Thymus (tissue), 14 donors: ENCODE data around the gene DNAJA4. TPM values are rescaled to one million over a fixed set of nuclear protein-coding genes. Genes with fewer than 3 reads are reported as not detected.

Experiments
- DNase-seq, 9 donors: peaks; one replicate each; pipeline ENCODE4 v3.0.0-alpha.2; 2013; ENCODE audit warnings: low spot score in 9 of 9, low read depth in 6 of 9, missing footprints in 1 of 9
- H3K27ac ChIP-seq, 2 donors: one replicate each; pipeline ENCODE4 v1.5.1; 2013; ENCODE audit warnings: control low read depth in 1 of 2, low read depth in 1 of 2, low read length in 1 of 2, mild to moderate bottlenecking in 1 of 2, moderate library complexity in 1 of 2
- H3K27me3 ChIP-seq, 2 donors: one replicate each; pipeline ENCODE4 v1.5.1; 2013; ENCODE audit warnings: low read length in 1 of 2; ENCODE audit not compliant: control insufficient read depth in 2 of 2, insufficient read depth in 1 of 2
- H3K36me3 ChIP-seq, 2 donors: one replicate each; pipeline ENCODE4 v1.5.1; 2013; ENCODE audit warnings: low read length in 1 of 2, mild to moderate bottlenecking in 1 of 2, moderate library complexity in 1 of 2; ENCODE audit not compliant: control insufficient read depth in 2 of 2, insufficient read depth in 2 of 2
- H3K4me1 ChIP-seq, 2 donors: one replicate each; pipeline ENCODE4 v1.5.1; 2013; ENCODE audit warnings: low read length in 2 of 2; ENCODE audit not compliant: control insufficient read depth in 2 of 2, insufficient read depth in 2 of 2
- H3K4me3 ChIP-seq, 2 donors: one replicate each; pipeline ENCODE4 v1.5.1; 2013; ENCODE audit warnings: low read length in 2 of 2, control low read depth in 1 of 2, mild to moderate bottlenecking in 1 of 2
- H3K9me3 ChIP-seq, 2 donors: one replicate each; pipeline ENCODE4 v1.5.1; 2013; ENCODE audit warnings: low read length in 1 of 2, mild to moderate bottlenecking in 1 of 2; ENCODE audit not compliant: control insufficient read depth in 2 of 2, insufficient read depth in 1 of 2
- WGBS: extraction: QIAGEN DNeasy Blood & Tissue Kit; methylation state at CpG from one replicate; pipeline ENCODE4 v1.1.7; 2013; 5-methylcytosine and 5-hydroxymethylcytosine counted together
- long read RNA-seq, 10 donors: transcript quantifications; one replicate each; lab custom pipeline, GENCODE V29; 2026
- polyA plus RNA-seq: library from polyadenylated mRNA; stranded (reverse); fragments of 200-250 nt; gene quantifications from one replicate; pipeline ENCODE4 v1.2.3, GENCODE V29; 2013
- total RNA-seq: library from RNA; stranded (reverse); fragments of 120-200 nt; gene quantifications from one replicate; pipeline ENCODE4 v1.2.4, GENCODE V29; 2013
- donor health status: healthy.

The DNAJA4 gene
- total RNA-seq (6.2 TPM), polyA plus RNA-seq (19.0 TPM)
- long read RNA-seq, donor 1, result 0 reads
- long read RNA-seq, donor 2, result 0 reads
- long read RNA-seq, donor 3, partial matches to known transcripts, result 126 of 203 reads
- long read RNA-seq, donor 3, other reads (novel, unspliced or antisense), result 76 of 203 reads
- long read RNA-seq, donor 4, partial matches to known transcripts, result 0 of 1 reads
- long read RNA-seq, donor 4, other reads (novel, unspliced or antisense), result 0 of 1 reads
- long read RNA-seq, donor 5, partial matches to known transcripts, result 93 of 227 reads
- long read RNA-seq, donor 5, other reads (novel, unspliced or antisense), result 124 of 227 reads
- long read RNA-seq, donor 6, transcript DNAJA4-207 (2 exons, 2,961 nt), result major isoform, 11 of 13 reads
- long read RNA-seq, donor 6, partial matches to known transcripts, result 0 of 13 reads
- long read RNA-seq, donor 6, other reads (novel, unspliced or antisense), result 0 of 13 reads
- long read RNA-seq, donor 7, transcript DNAJA4-207 (2 exons, 2,961 nt), result major isoform, 6 of 161 reads
- long read RNA-seq, donor 7, partial matches to known transcripts, result 54 of 161 reads
- long read RNA-seq, donor 7, other reads (novel, unspliced or antisense), result 93 of 161 reads
- long read RNA-seq, donor 8, partial matches to known transcripts, result 16 of 38 reads
- long read RNA-seq, donor 8, other reads (novel, unspliced or antisense), result 22 of 38 reads
- long read RNA-seq, donor 9, partial matches to known transcripts, result 0 of 1 reads
- long read RNA-seq, donor 9, other reads (novel, unspliced or antisense), result 0 of 1 reads
- long read RNA-seq, donor 10, transcript DNAJA4-202 (7 exons, 3,116 nt), result major isoform, 16 of 80 reads
- long read RNA-seq, donor 10, partial matches to known transcripts, result 36 of 80 reads
- long read RNA-seq, donor 10, other reads (novel, unspliced or antisense), result 23 of 80 reads

DNA sequence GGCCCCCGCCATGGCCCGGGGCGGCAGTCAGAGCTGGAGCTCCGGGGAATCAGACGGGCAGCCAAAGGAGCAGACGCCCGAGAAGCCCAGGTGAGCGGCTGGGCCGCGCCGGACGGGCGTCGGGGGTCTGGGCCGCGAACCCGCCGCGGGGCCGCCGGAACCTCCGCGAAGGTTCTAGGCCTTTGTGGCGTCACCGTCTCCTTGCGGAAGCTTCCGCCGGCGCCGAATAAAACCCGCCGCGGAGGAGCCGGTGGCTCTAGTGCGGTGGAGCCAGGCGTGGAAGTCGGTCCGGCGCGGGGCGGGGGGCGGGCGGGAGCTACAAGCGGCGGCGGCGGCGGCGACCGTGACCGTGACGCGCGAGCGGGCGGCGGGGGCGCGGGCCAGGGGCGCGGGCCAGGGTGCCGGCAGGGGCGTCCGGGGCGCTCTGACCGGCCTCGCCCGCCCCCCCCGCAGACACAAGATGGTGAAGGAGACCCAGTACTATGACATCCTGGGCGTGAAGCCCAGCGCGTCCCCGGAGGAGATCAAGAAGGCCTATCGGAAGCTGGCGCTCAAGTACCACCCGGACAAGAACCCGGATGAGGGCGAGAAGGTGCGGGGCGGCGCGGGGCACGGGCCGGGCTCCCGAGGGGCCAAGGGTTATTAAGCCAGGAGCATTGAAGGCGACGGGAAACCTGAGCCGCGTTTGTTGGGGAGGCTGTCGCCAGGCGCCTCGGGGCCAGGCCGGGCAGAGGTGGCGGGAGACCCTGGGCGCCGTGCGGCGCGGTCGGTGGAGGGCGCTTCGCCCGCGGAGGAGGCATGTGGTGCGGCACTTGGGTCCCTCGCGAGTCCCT is at the start of gene DNAJA4:
TSS of gene DNAJA4 (plus strand) at position 259 of the 833 bp plus-strand sequence. CDS start at position 461, 202 bp downstream.
- WGBS, result 8% methylated on average over 107 of the region's 107 CpGs
- Histone ChIP-seq H3K4me3 (peak within 1 kb of the TSS; percentile 69 to 72), H3K27me3 (peaks cover 0 to 5% of the 10 kb centered on the region in 2 donors), H3K4me1 (peaks cover 8 to 15% of the 10 kb centered on the region in 2 donors), H3K9me3 (no peaks in the 10 kb centered on the region), H3K36me3 (no peaks in the 10 kb centered on the region), H3K27ac (peak within 1 kb of the TSS; percentile 9 to 68)
- peak in 8 of 9 donors; percentile 16 to 77 (median 49) for DNase-seq

DNA sequence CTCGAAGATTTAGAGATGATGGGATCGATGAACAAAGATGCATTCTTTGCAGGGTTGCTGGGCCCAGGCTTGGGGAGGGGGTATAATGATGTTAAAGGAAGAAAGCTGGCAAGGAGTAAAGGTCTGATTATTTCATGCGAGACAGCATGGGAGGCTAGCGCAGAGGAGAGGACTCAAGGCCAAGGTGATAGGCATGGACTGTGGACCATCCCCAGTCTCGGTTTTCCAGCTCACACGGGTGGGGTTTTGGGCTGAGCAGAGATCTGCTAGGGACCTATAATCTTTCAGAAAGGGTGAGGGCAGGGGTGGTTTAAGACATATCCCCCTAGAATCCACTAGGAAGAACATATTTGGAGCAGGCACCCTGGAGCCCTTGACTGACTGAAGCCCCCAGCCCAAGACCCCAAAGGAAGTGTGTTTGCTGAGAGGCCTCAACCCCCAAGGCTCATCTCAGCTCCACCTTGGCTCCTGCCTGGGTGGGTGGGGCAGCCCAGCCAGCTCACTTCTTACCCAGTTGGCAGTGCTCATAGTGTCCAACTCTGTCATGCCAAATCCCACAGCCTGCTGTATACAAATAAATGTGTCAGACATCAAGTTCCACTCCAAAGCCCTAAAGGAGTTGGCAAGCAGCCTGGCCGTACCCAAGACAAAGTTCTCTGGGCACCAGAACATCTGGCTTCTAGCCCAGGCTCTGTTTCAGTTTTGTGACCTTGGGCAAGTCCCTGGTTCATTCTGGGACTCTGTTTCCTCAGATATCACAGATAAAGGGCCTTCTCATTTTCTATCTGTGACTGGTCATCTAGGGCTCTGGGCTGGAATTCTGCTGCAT is 47.9 kb upstream of the DNAJA4 start:
- no peak for DNase-seq
- H3K4me1 ChIP-seq, result no peaks in the 10 kb centered on the region
- no peak overlapping the region for H3K27ac ChIP-seq
- 97% methylated on average over 7 of the region's 7 CpGs for WGBS
- H3K4me3 ChIP-seq, result no peak overlapping the region
- H3K36me3 ChIP-seq, result no peaks in the 10 kb centered on the region
- no peaks in the 10 kb centered on the region for H3K9me3 ChIP-seq
- H3K27me3 ChIP-seq, result no peaks in the 10 kb centered on the region

DNA sequence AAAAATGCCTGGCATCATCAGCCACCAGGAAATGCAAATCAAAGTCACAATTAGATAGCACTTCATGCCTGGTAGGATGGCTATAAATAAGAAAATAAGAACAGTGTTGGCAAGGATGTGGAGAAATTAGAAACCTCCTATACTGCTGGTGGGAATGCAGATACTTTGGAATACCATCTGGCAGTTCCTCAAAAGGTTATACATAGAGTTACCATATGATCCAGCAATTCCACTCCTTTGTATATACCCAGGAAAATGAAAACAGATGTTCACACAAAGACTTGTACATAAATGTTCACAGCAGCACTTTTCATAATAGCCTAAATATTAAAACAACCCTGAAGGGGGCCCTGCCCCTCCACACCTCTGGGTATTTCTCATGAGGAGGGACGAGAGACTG is 43.6 kb upstream of the DNAJA4 start:
- Histone ChIP-seq H3K27me3 (no peaks in the 10 kb centered on the region), H3K27ac (no peak overlapping the region), H3K9me3 (no peaks in the 10 kb centered on the region), H3K4me3 (no peak overlapping the region), H3K4me1 (no peaks in the 10 kb centered on the region), H3K36me3 (no peaks in the 10 kb centered on the region)
- WGBS, result 92% methylated on average over 1 of the region's 1 CpG
- DNase-seq, result no peak

DNA sequence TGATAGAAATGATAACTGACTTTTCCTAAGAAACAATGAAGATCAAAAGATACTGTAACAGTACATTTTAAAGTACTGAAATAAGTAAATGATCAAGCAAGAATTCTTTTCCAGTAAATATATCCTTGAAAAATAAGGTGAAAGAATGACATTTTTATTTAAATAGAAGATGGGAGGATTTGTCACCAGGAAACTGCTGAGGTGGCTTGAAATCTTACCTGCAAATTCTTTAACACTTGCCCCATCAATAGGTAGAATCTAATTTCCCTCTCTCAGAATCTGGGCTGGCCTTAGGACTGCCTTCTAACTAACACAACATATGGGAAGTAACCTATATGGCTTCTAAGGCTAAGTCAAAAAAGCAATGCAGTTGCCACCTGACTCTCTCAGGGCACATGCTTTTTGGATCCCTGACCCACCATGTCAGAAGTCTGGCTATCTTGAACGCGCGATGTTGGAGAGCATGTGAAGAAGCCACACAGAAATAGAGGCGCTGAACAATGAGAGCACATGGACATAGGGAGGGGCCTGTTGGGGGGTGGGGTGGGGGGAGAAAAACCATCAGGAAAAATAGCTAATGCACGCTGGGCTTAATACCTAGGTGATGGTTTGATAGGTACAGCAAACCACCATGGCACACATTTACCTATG is 41.5 kb upstream of the DNAJA4 start:
- Histone ChIP-seq H3K27ac (no peak overlapping the region), H3K36me3 (no peaks in the 10 kb centered on the region), H3K4me1 (no peaks in the 10 kb centered on the region), H3K4me3 (no peak overlapping the region), H3K9me3 (no peaks in the 10 kb centered on the region), H3K27me3 (no peaks in the 10 kb centered on the region)
- DNase-seq, result no peak
- WGBS, result 97% methylated on average over 5 of the region's 5 CpGs

DNA sequence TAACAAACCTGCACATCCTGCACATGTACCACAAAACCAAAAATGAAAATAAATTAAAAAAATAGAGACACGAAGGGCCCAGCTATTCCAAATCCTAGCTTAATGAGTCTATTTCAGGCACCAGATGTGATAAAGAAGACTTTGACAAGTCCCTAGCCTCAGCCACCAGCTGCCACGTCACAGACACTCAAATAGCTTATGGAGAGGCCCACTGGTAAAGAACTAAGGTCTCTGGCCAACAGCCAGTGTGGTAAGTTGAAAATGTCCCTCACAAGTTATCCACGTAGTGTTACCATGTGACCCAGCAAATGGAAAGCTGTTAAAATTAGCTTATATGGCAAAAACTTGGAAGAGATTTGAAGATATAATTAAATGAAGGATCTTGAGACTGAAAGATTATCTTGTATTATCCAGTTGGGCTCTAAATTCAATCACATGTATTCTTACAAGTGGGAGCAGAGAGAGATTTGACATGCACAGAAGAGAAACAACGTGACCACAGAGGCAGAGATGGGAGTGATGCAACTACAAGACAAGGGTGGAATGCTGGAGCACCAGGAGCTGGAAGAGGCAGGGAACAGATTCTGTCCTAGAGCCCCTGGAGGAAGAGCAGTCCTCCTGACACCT is 40.9 kb upstream of the DNAJA4 start:
- 88% methylated on average over 4 of the region's 4 CpGs for WGBS
- no peak for DNase-seq

DNA sequence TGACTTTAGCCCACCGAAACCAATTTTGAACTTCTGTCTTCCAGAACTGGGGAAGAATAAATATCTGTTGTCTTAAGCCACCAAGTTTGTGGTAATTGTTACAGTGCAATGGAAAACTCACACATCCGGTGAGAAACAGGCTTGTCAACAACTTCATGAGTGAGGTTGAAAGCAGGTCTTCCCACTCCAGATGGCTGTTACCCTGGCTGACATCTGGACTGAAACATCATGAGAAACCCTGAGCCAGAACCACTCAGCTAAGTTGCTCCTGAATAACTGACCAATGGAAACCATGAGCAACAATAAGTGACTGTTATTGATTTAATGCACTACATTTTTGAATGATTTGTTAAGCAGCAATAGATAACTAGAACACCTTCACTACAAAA is 40.3 kb upstream of the DNAJA4 start:
- DNase-seq, result no peak
- Histone ChIP-seq H3K36me3 (no peaks in the 10 kb centered on the region), H3K27ac (no peak overlapping the region), H3K4me1 (no peaks in the 10 kb centered on the region), H3K4me3 (no peak overlapping the region), H3K9me3 (no peaks in the 10 kb centered on the region), H3K27me3 (no peaks in the 10 kb centered on the region)
- 94% methylated on average over 2 of the region's 2 CpGs for WGBS

More for the DNA sequence above, 40.9 kb upstream of the DNAJA4 start:
- Histone ChIP-seq H3K9me3 (no peaks in the 10 kb centered on the region), H3K27me3 (no peaks in the 10 kb centered on the region), H3K27ac (no peak overlapping the region), H3K36me3 (no peaks in the 10 kb centered on the region), H3K4me1 (no peaks in the 10 kb centered on the region), H3K4me3 (no peak overlapping the region)

DNA sequence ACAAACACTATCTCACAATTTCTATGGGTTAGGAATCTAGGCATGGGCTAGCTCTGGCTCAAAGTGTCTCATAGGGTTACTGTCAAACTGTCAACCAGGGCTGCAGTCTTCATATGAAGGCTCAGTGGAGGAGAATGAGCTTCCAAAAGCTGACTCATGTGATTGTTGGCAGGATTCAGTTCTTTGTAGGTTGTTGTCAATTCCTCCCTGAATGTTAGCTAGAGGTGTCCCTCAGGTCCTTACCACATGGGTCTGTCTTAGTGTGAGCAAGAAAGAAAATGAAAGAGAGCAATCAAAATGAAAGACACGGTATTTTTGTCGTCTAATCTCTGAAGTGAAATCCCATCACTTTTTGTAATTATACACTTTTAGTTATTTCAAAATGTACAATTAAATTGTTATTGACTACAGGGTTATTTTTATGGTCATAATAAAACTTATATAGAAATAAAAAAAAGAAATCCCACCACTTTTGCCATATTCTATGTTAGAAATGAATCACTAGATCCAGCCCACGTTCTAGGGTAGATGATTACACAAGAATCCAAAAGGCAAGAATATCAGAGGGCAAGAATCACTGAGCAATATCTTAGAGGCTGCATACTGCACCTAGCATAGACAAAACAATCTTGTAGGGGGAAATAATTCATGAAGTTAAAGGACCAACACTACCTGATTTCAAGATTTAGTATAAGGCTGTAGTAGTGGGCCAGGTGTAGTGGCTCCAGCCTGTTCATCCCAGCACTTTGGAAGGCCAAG is 38.4 kb upstream of the DNAJA4 start:
- Histone ChIP-seq H3K4me1 (no peaks in the 10 kb centered on the region), H3K9me3 (no peaks in the 10 kb centered on the region), H3K4me3 (no peak overlapping the region), H3K27ac (no peak overlapping the region), H3K27me3 (no peaks in the 10 kb centered on the region), H3K36me3 (no peaks in the 10 kb centered on the region)
- 93% methylated on average over 3 of the region's 3 CpGs for WGBS
- DNase-seq, result no peak
